Measurements from ENCODE around the gene DTNB. TPM values are rescaled to one million over a fixed set of nuclear protein-coding genes. Genes with fewer than 3 reads are reported as not detected.

The DTNB gene
- total RNA-seq, 1 experiment from 2014 or later = 51.9 TPM

DNA sequence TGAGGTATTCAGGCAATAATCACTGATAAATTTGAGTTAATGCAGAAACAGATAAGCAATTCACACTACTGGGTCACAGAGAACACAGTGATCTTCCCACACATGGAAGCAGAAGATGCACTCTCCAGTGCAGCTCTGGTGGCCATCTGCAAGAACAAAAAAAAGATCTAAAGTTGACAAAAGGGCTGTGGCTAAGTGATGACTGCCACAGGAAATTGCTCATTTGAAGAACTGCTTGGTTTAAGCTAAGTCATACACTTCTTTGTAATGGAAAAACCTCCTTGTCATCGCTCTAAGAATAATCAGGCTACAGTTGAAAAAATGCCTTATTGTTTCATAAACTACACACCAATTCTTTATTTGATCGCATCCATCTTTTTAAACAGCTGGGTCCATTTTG is 115.1 kb downstream of the DTNB start:
- no peak overlapping the region for H2AFZ ChIP-seq
- no peaks in the 10 kb centered on the region for H3K4me1 ChIP-seq (replicated peaks; ENCODE audit: insufficient read depth)
- no peak overlapping the region for H3K4me2 ChIP-seq
- H3K79me2 ChIP-seq (ENCODE audit: low read depth) = no peaks in the 10 kb centered on the region
- no peak overlapping the region for H3K27ac ChIP-seq
- no peaks in the 10 kb centered on the region for H4K20me1 ChIP-seq (ENCODE audit: insufficient read depth)
- DNase-seq = no peak
- ChIA-PET POLR2A (ENCODE audit: unreplicated experiment) (no interaction called here), CTCF (no interaction called here)
- H3K36me3 ChIP-seq (ENCODE audit: low read depth) = no peaks in the 10 kb centered on the region
- H3K27me3 ChIP-seq (ENCODE audit: insufficient read depth, low read depth) = no peaks in the 10 kb centered on the region
- BruUV-seq (replicated peaks) = no TSS peak
- no peaks in the 10 kb centered on the region for H3K9me3 ChIP-seq (ENCODE audit: insufficient read depth, low read depth)
- intact Hi-C loops (cut with micrococcal nuclease; ENCODE audit: unreplicated experiment) = no loop called here
- H3F3A ChIP-seq (ENCODE audit: insufficient read depth, low read depth) = no peaks in the 10 kb centered on the region; the same call in 1 of the 2 replicates
- TF ChIP-seq, protein P1, sequence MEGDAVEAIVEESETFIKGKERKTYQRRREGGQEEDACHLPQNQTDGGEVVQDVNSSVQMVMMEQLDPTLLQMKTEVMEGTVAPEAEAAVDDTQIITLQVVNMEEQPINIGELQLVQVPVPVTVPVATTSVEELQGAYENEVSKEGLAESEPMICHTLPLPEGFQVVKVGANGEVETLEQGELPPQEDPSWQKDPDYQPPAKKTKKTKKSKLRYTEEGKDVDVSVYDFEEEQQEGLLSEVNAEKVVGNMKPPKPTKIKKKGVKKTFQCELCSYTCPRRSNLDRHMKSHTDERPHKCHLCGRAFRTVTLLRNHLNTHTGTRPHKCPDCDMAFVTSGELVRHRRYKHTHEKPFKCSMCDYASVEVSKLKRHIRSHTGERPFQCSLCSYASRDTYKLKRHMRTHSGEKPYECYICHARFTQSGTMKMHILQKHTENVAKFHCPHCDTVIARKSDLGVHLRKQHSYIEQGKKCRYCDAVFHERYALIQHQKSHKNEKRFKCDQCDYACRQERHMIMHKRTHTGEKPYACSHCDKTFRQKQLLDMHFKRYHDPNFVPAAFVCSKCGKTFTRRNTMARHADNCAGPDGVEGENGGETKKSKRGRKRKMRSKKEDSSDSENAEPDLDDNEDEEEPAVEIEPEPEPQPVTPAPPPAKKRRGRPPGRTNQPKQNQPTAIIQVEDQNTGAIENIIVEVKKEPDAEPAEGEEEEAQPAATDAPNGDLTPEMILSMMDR (conservative IDR thresholded peaks at IDR 0.05) = no peak
- TF ChIP-seq EZH2 (IDR thresholded peaks at IDR 0.05; ENCODE audit: low read depth) = no peak
- no peaks in the 10 kb centered on the region; the same call in 1 of the 2 replicates for H3K9me2 ChIP-seq (ENCODE audit: insufficient read depth)
- H3K4me3 ChIP-seq = no peak overlapping the region

DNA sequence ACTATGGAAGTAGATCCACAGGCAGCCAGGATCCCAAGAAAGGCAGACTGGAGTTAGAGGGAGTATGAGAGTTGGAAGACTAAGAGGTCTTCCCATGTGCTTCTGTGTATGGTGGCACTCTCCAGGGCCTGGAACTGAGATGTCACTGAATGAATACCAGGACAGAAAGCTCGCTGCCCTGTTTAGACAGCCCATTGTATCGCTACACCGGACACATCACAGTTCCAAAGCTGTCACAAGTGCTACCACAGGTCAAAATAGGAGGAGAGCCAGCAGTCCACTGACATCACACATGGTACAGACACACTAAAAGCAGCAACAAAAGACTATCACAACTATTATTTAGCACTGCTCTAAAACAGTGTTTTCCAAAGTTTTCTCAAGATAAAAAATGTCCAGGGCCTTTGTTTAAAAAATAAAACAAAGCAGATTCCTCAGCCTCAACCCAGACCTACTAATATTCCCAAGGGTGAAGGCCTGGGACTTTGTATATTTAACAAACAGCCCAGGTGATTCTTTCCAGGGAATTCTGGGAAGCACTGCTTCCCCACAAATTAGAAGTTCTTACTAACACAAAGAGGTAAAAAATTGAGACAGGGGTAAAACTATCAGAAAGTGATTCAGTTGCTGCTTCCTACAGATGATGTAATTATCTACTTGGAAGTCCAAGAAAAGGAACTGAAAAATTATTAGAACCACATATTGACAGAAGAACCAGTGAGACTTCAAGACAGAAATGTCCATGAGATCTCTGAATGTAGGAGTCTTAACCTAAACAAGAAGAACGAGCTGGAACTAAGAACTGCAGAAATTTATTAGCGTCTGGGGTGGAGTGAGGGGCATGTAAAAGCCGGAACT is 116.0 kb downstream of the DTNB start:
- no peaks in the 10 kb centered on the region for H3K79me2 ChIP-seq (ENCODE audit: low read depth)
- no peak overlapping the region for H3K4me3 ChIP-seq
- H3K4me1 ChIP-seq (replicated peaks; ENCODE audit: insufficient read depth) = no peaks in the 10 kb centered on the region
- ChIA-PET CTCF (no interaction called here), POLR2A (ENCODE audit: unreplicated experiment) (interaction anchor here (0.6 kb wide), 2 partner anchors 161 to 195 kb away, joined by 3 to 5 read pairs; no protein-coding TSS in a partner anchor)
- BruUV-seq (replicated peaks) = no TSS peak
- H3K36me3 ChIP-seq (ENCODE audit: low read depth) = no peaks in the 10 kb centered on the region
- H3K4me2 ChIP-seq = no peak overlapping the region
- H3K27ac ChIP-seq = no peak overlapping the region
- intact Hi-C loops (cut with micrococcal nuclease; ENCODE audit: unreplicated experiment) = no loop called here
- H4K20me1 ChIP-seq (ENCODE audit: insufficient read depth) = no peaks in the 10 kb centered on the region
- DNase-seq = no peak
- no peaks in the 10 kb centered on the region; the same call in 1 of the 2 replicates for H3K9me2 ChIP-seq (ENCODE audit: insufficient read depth)
- H3K9me3 ChIP-seq (ENCODE audit: insufficient read depth, low read depth) = no peaks in the 10 kb centered on the region
- no peak for TF ChIP-seq EZH2 (IDR thresholded peaks at IDR 0.05; ENCODE audit: low read depth)
- TF ChIP-seq, protein P1 (conservative IDR thresholded peaks at IDR 0.05) = no peak
- H2AFZ ChIP-seq = no peak overlapping the region
- H3F3A ChIP-seq (ENCODE audit: insufficient read depth, low read depth) = no peaks in the 10 kb centered on the region
- no peaks in the 10 kb centered on the region for H3K27me3 ChIP-seq (ENCODE audit: insufficient read depth, low read depth)

DNA sequence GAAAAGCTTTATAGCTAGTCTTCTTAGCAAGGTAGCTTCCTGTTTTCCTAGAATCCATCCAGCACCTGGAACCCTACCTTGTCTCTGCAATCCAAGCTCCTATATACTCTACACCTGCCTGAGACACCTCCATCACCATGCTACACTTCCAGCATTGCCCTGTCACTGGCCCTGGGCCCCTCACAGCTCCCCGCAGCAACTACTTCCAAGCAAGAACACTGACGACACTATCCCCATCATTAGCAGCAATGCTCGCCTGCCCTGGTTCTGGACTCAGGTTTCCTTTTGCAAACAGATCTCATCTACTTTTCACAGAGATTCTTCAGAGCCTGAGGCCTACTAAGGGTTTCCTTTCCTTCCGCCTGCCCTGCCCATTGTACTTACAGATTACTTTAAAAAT is 121.1 kb downstream of the DTNB start:
- H3K9me3 ChIP-seq (ENCODE audit: insufficient read depth, low read depth) = no peaks in the 10 kb centered on the region
- no peak for TF ChIP-seq EZH2 (IDR thresholded peaks at IDR 0.05; ENCODE audit: low read depth)
- TF ChIP-seq, protein P1 (conservative IDR thresholded peaks at IDR 0.05) = no peak

More for the DNA sequence above, 121.1 kb downstream of the DTNB start:
- Histone ChIP-seq H3K79me2 (ENCODE audit: low read depth) (no peaks in the 10 kb centered on the region), H3K4me2 (no peak overlapping the region), H3K27ac (no peak overlapping the region), H3K27me3 (ENCODE audit: insufficient read depth, low read depth) (no peaks in the 10 kb centered on the region), H3K4me3 (no peak overlapping the region), H2AFZ (no peak overlapping the region), H3K4me1 (replicated peaks; ENCODE audit: insufficient read depth) (peaks cover 5% of the 10 kb centered on the region; the same call in 1 of the 2 replicates), H3K9me2 (ENCODE audit: insufficient read depth) (no peaks in the 10 kb centered on the region), H4K20me1 (ENCODE audit: insufficient read depth) (no peaks in the 10 kb centered on the region), H3K36me3 (ENCODE audit: low read depth) (no peaks in the 10 kb centered on the region), H3F3A (ENCODE audit: insufficient read depth, low read depth) (no peaks in the 10 kb centered on the region)
- CTCF ChIA-PET = no interaction called here
- BruUV-seq (replicated peaks) = no TSS peak
- intact Hi-C loops (cut with micrococcal nuclease; ENCODE audit: unreplicated experiment) = no loop called here
- DNase-seq = no peak
- POLR2A ChIA-PET (ENCODE audit: unreplicated experiment) = no interaction called here

All from PC-9 (cell line).